Neuron (in vitro differentiated cells): ENCODE results near the gene RUNX3.

ENCODE experiments used
- H2AFZ ChIP-seq: one replicate; pipeline ENCODE4 v1.6.1; 2013; ENCODE audit warnings: low read depth, mild to moderate bottlenecking, inconsistent platforms, low read length, moderate library complexity
- H3K27me3 ChIP-seq: one replicate; pipeline ENCODE4 v1.6.1; 2013; ENCODE audit warnings: low read length; ENCODE audit not compliant: insufficient read depth
- H3K36me3 ChIP-seq: one replicate; pipeline ENCODE4 v1.6.1; 2013; ENCODE audit warnings: low read length; ENCODE audit not compliant: insufficient read depth
- H3K4me1 ChIP-seq: one replicate; pipeline ENCODE4 v1.6.1; 2013; ENCODE audit warnings: low read length; ENCODE audit not compliant: insufficient read depth
- H3K4me3 ChIP-seq: 2 replicates; pipeline ENCODE4 v1.5.1; 2013; ENCODE audit warnings: mild to moderate bottlenecking, low read length, moderate library complexity
- H3K9me3 ChIP-seq: one replicate; pipeline ENCODE4 v1.6.1; 2013; ENCODE audit warnings: low read length

Gene RUNX3

DNA sequence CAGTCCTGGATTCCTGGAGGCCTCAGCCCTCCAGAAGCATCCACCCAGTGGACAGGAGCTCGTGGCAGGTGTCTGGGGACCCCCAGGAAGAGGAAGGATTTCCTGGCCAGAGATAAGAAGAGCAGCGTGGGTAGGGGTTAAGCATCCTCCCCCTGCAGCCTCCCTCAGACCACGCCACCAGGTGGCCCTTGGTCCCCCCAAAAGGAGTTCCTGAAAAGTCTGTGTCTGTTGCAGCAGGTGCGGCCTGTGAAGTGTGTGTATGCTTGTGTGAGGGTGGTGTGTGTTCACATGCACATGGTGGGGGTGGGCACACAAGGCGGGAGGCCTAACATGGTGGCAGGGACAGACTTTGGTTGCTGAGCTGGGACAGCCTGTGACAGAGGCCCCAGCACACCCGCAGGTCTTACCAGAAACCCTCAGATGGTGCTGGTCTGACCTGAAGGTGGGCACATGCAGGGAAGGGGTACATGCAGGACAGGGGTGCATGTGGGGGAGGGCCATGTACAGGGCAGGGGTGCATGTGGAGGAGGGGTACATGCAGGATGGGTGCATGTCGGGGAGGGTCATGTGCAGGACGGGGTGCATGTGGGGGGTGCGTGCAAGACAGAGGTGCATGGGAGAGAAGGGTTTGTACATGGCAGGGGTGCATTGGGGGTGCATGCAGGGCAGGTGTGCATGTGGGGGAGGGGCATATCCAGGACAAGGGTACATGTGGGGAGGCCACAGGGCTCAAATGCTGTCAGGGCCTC, 18.2 kb upstream of the RUNX3 start:
- H3K4me1 ChIP-seq = no peaks in the 10 kb centered on the region
- no peaks in the 10 kb centered on the region for H3K9me3 ChIP-seq
- H3K36me3 ChIP-seq = no peaks in the 10 kb centered on the region
- H2AFZ ChIP-seq = no peak overlapping the region
- H3K4me3 ChIP-seq = no peak overlapping the region
- H3K27me3 ChIP-seq = peaks cover 5% of the 10 kb centered on the region

DNA sequence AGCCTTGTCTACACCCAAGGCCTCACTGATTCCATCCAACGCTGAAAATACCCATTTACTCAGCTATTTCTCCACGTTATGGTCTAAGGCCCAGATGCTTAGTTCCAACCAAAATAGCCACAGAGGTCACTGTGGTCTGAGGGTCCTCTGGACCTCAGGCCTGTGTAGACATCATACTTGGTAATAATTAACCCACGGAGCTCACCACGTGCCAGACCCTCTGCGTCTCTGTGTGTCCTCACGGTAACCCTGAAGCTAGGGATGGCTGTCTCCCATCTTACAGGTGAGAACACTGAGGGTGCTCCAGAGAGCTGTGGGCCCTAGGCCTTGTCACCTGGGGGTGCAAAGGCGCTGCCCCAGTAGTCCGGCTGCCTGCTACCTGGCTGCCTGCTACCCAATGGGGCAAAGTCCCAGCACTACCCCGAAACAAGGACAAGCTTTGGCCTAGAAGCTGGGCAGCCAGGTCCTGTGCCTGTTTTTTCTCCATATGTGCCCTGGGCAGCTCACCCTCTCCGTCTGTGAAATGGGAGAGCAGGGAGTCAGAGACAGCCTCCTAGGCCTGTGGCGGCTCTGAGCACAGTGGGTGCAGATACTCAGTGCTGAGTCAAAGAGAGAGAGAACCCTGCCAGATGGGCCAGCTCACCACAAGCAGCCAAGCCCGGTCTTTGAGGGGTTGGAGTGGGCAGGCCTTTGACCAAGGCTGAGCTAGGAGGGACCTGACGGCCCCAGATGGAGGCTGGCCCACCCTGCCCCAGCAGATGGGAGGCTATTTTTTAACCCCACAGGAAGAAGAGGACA, 17.0 kb upstream of the RUNX3 start:
- Histone ChIP-seq H3K36me3 (no peaks in the 10 kb centered on the region), H3K27me3 (peaks cover 13% of the 10 kb centered on the region), H3K9me3 (no peaks in the 10 kb centered on the region), H3K4me3 (no peak overlapping the region), H3K4me1 (no peaks in the 10 kb centered on the region), H2AFZ (no peak overlapping the region)

DNA sequence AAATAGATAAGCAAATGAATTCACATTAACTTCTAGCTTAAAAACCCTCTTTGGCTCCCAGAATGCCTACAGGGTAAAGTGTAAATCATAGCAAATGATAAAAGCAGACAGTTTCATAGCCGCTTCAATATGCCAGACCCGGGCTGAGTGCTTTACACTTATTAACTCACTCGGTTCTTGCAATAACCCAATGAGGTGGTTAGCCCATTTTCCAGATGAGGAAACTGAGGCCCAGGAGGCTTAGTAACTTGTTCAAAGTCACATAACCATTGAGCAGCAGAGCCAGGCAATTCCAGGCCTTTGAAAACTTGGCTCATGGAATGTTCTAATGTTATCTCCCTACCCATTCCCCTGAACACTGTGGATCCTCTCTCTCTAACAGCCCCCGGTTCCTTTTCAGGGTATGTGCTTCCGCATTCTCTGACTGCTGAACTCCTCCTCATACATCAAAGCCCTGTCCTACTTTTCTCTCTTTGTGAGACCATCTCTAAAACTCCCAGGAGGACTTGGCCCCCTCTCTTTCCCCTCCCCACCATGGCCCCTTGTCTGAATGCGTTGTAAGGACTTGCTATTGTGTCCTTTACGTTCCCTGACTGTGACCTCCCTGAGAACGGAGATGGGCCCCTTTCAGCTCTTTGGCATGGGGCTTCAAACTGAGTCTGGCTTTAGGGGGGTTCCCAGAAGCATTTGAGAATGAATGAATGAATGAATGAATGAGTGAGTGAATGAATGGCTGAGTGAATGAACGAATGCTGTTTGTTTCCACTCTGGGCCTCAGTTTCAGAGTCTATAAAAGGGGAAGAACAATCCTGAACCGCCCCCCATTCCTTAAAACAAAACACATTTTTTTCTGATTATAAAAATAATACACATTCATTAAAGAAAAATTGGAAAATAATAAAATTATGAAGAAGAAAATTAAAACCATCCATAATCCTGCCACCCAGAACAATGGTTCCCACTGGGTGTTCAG, 15.6 kb upstream of the RUNX3 start:
- Histone ChIP-seq H3K36me3 (no peaks in the 10 kb centered on the region), H3K4me1 (no peaks in the 10 kb centered on the region), H3K4me3 (no peak overlapping the region), H2AFZ (no peak overlapping the region), H3K27me3 (peaks cover 20% of the 10 kb centered on the region), H3K9me3 (no peaks in the 10 kb centered on the region)

DNA sequence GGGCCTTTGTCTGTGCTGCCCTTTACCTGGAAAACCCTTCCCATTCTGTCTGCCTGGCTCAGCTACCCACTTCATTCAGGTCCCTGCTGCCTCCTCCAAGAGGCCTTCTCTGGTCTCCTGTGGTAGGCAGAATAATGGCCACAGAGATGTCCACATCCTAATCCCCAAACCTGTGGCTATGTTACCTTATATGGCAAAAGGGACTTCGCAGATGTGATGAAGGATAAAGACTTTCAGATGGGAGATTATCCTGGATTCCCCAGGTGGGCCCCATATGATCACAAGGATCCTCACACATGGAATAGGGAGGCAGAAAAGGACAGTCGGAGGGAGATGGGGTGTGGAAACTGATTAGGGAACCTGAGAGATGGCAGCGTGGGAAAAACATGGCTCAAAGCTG, 14.2 kb upstream of the RUNX3 start:
- H3K36me3 ChIP-seq = no peaks in the 10 kb centered on the region
- H2AFZ ChIP-seq = no peak overlapping the region
- no peaks in the 10 kb centered on the region for H3K9me3 ChIP-seq
- H3K4me3 ChIP-seq = no peak overlapping the region
- no peaks in the 10 kb centered on the region for H3K4me1 ChIP-seq
- peaks cover 27% of the 10 kb centered on the region for H3K27me3 ChIP-seq

DNA sequence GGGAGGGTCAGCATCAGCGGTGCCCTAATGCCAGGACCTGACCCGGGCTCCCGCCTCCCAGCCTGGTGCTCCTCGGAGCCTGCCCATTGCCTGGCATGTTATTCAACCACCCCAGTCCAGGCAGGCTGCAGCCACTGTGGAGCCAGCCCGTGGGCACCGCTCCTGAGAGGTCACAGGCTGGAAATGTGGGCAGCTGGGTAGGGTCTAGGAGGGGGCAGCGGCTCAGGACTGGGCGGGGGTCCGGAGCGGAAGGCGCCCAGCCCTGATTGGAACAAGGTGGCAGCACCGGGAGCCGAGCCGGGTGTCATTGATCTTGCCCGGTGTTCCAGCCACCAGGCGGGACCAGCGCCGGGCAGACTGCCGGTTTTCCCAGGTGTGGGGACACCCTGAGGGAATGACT, 12.7 kb upstream of the RUNX3 start:
- Histone ChIP-seq H3K9me3 (no peaks in the 10 kb centered on the region), H3K4me3 (no peak overlapping the region), H3K27me3 (peaks cover 25% of the 10 kb centered on the region), H3K36me3 (no peaks in the 10 kb centered on the region), H2AFZ (no peak overlapping the region), H3K4me1 (no peaks in the 10 kb centered on the region)

DNA sequence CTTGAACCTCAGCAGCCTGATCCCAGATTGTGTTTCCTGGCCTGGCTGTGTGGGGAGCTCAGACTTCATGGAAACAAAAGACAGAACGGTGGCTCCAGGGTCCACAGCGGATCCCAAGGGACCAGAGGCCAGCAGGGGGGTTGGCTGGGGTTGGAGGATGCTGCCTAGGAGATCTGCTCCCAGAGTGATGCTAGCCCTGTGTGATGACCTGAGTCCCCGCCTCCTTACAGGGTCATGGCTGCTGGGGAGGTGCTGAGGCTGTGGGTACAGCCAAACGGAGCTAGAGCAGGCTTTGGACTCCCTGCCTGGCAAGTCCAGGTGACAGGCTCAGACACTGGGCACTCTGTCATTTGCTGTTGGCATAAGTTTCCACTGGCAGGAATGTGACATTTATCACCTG, 11.5 kb upstream of the RUNX3 start:
- Histone ChIP-seq H3K9me3 (no peaks in the 10 kb centered on the region), H2AFZ (no peak overlapping the region), H3K36me3 (no peaks in the 10 kb centered on the region), H3K4me3 (no peak overlapping the region), H3K4me1 (no peaks in the 10 kb centered on the region), H3K27me3 (peaks cover 28% of the 10 kb centered on the region)

DNA sequence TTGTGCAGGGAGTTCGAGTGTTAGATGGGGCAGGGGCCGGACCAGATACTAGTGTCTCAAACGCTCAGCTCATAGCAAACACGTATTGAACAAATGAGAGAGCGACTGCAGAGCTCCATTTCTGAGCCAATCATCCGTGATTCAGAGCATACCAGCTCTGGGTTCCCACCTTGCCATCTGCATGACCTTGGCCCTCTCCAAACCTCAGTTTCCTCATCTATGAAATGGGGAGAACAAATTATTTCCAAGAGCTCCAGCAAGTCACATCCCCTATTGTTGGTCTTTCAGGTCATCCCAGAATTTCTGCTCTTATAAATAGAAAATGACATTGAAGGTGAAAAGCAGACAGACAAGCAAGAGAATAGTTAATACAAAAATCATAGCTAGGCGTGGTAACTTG, 10.2 kb upstream of the RUNX3 start:
- no peaks in the 10 kb centered on the region for H3K36me3 ChIP-seq
- no peaks in the 10 kb centered on the region for H3K4me1 ChIP-seq
- no peak overlapping the region for H2AFZ ChIP-seq
- no peak overlapping the region for H3K4me3 ChIP-seq
- H3K9me3 ChIP-seq = no peaks in the 10 kb centered on the region
- peaks cover 41% of the 10 kb centered on the region for H3K27me3 ChIP-seq

DNA sequence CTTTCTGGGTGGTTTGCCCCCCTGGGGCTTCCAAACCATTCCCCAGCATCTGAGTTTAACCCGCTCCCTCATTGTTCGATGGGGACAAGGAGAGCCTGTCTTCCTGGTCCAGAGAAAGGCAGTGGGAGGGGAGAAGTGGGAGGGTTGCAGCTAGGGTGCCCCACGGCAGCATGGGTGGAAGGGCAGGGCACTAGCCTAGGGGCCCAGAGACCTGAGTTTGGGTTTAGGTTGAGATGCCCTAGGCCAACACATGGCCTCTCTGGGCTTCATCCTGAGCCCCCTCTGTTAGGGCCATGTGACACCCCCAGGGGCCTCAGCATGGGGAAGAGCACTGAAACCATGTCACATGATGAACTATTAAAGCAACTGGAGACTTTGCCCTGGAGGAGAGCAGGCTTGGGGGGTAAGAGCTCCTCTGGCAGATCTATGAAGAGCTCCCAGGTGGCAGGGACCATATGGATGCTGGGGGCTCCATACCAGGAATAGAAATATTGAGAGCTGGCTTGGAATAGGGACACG, 9.7 kb upstream of the RUNX3 start:
- Histone ChIP-seq H2AFZ (no peak overlapping the region), H3K27me3 (peaks cover 46% of the 10 kb centered on the region), H3K9me3 (no peaks in the 10 kb centered on the region), H3K4me1 (no peaks in the 10 kb centered on the region), H3K4me3 (no peak overlapping the region), H3K36me3 (no peaks in the 10 kb centered on the region)

DNA sequence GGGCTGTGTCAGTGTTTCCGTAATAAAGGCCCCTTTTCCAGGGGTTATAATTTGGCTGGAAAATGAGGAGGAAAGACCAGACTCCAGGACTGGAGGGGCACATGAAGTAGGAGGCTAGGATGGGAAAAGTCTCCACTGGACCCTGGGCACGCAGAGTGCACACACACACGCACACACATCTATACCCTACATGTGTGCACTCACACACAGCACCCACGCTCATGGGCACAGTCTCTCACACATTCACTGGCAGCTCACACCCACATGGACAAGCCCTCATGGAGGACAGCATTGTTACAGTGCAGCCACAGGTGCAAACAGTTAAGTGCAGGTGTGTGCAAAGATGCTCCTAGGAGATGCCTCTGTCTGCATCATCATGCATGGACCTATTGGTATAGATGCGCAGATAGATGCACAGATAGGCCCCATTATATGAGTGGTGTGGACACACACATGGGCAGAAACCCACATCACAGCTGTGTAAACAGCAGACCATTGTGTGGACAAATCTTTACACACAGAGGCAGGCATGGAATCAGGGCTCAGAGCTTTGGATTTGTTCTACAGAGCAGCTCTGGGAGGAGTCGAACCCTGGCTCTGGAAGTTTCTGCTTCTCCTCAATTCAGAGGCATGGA, 9.1 kb upstream of the RUNX3 start:
- Histone ChIP-seq H2AFZ (no peak overlapping the region), H3K4me1 (no peaks in the 10 kb centered on the region), H3K36me3 (no peaks in the 10 kb centered on the region), H3K4me3 (no peak overlapping the region), H3K27me3 (peaks cover 52% of the 10 kb centered on the region), H3K9me3 (no peaks in the 10 kb centered on the region)

DNA sequence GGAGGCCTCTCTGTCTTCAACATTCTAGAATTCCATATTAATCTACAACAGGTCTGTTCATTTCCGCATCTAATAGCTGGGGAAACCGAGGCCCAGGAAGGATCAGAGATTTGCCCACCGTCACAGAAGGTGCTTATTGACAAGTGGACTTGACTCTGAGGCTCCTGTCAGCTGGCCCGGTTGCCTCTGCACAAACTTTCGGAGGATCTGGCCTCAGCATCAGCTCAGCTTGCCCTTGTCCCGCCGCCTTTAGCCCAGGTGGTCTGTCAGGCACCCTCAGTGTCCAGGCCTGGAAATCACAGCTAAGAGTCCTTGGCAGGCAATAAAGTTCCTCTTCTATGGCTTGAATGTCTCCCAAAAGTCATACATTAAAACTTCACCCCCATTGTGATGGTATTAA, 8.2 kb upstream of the RUNX3 start:
- H3K27me3 ChIP-seq = peaks cover 61% of the 10 kb centered on the region

DNA sequence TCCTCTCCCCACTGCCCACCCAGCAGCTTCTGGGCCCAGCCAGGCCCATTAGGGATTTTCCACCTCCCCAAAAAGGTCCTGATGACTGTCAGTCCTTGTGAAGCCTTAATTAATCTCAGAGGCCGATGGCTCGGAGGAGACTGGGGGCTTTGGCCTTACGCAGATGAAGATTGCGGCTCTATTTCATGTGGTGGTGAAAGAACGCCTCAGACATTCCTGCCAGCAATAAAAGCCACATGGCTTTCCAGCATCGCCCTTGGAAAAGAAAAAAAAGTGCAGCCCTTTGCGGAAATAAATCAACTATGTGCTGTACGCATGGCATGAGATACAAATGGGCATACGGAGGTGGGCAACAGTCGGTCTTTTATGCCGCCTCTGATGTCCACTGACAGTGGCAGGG, 6.6 kb upstream of the RUNX3 start:
- no peak overlapping the region for H2AFZ ChIP-seq
- no peaks in the 10 kb centered on the region for H3K4me1 ChIP-seq
- no peak overlapping the region for H3K4me3 ChIP-seq
- no peaks in the 10 kb centered on the region for H3K9me3 ChIP-seq
- no peaks in the 10 kb centered on the region for H3K36me3 ChIP-seq
- H3K27me3 ChIP-seq = peaks cover 63% of the 10 kb centered on the region

More for the DNA sequence above, 8.2 kb upstream of the RUNX3 start:
- no peaks in the 10 kb centered on the region for H3K4me1 ChIP-seq
- no peak overlapping the region for H2AFZ ChIP-seq
- H3K36me3 ChIP-seq = no peaks in the 10 kb centered on the region
- no peak overlapping the region for H3K4me3 ChIP-seq
- H3K9me3 ChIP-seq = no peaks in the 10 kb centered on the region

DNA sequence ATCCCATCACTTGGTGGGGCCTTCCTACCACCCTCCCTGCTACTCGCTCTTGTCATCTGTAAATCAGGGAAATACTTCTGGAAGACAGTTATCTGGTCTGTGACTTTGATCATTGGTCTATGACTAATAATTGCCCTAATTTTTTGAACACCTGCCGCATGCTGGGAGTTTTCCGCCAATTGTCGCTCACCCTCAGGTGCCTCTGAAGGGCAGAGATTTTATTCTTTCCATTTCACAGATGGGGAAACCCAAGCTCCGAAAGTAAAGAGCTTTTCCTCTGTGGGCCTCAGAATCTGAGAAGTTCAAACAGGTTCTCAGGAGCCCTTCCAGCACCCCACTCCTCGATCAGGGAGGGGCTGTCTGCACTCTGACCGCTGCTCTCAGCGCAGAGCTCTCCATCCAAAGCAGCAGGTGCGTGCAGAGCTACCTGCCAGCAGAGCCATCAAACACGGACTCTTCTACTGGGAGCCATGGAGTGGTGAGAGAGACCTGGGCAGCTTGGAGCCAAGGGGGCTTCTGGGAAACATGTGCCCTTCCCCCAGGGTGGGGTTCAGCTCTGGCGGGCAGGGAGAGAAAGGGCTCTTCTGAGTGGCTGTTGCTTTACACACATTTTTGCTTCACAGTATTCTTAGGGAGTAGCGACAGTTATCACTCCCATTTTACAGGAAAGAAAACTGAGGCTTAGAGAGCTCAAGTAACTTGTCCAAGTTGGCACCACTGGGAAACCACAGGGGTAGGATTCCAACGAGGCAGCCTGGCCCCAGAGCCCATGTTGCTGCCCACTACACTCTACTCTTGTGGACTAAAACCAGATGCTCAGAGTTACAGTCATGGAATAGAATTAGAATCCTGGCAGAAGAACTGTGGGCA, 5.8 kb upstream of the RUNX3 start:
- no peak overlapping the region for H2AFZ ChIP-seq
- H3K9me3 ChIP-seq = no peaks in the 10 kb centered on the region
- H3K36me3 ChIP-seq = no peaks in the 10 kb centered on the region
- no peak overlapping the region for H3K4me3 ChIP-seq
- H3K27me3 ChIP-seq = peaks cover 67% of the 10 kb centered on the region
- H3K4me1 ChIP-seq = no peaks in the 10 kb centered on the region
